GM23248 (cell line): ENCODE measurements around the gene FGGY. TPM values are rescaled to one million over a fixed set of nuclear protein-coding genes. Genes with fewer than 3 reads are reported as not detected.

ENCODE experiments used
- DNase-seq: peaks from one replicate; pipeline ENCODE4 v3.0.0-alpha.2; 2015
- H2AFZ ChIP-seq: fragments of 200-600 bp; sonication (generic); 2 replicates; pipeline ENCODE4 v1.6.1; 2016; ENCODE audit warnings: antibody characterized with exemption
- H3F3A ChIP-seq: fragments of 200-600 bp; sonication (generic); 2 replicates; pipeline ENCODE4 v1.6.1; 2016; ENCODE audit warnings: mild to moderate bottlenecking, antibody characterized with exemption, mixed run types; ENCODE audit not compliant: insufficient read depth
- H3K27ac ChIP-seq: fragments of 200-600 bp; sonication (generic); 2 replicates; pipeline ENCODE4 v1.5.1; 2016; ENCODE audit warnings: mild to moderate bottlenecking
- H3K27me3 ChIP-seq: fragments of 200-600 bp; sonication (generic); replicated peaks from 2 replicates; pipeline ENCODE4 v1.6.1; 2016; ENCODE audit warnings: mild to moderate bottlenecking; ENCODE audit not compliant: insufficient read depth
- H3K36me3 ChIP-seq: fragments of 200-600 bp; sonication (generic); 2 replicates; pipeline ENCODE4 v1.6.1; 2016; ENCODE audit warnings: low read depth, mild to moderate bottlenecking
- H3K4me1 ChIP-seq: fragments of 200-600 bp; sonication (generic); 2 replicates; pipeline ENCODE4 v1.6.1; 2016; ENCODE audit warnings: mild to moderate bottlenecking; ENCODE audit not compliant: insufficient read depth
- H3K4me2 ChIP-seq: fragments of 200-600 bp; sonication (generic); one replicate; pipeline ENCODE4 v1.6.1; 2016; ENCODE audit warnings: mild to moderate bottlenecking; ENCODE audit not compliant: unreplicated experiment
- H3K4me3 ChIP-seq: fragments of 200-600 bp; sonication (generic); 2 replicates; pipeline ENCODE4 v1.5.1; 2016; ENCODE audit warnings: mild to moderate bottlenecking
- H3K79me2 ChIP-seq: fragments of 200-600 bp; sonication (generic); 2 replicates; pipeline ENCODE4 v1.6.1; 2016; ENCODE audit warnings: mild to moderate bottlenecking; ENCODE audit not compliant: insufficient read depth
- H3K9ac ChIP-seq: fragments of 200-600 bp; sonication (generic); 2 replicates; pipeline ENCODE4 v1.6.1; 2016; ENCODE audit warnings: mild to moderate bottlenecking
- H3K9me2 ChIP-seq: fragments of 200-600 bp; sonication (generic); 2 replicates; pipeline ENCODE4 v1.6.1; 2016; ENCODE audit warnings: mixed run types, mild to moderate bottlenecking, moderate library complexity; ENCODE audit not compliant: insufficient read depth
- H3K9me3 ChIP-seq: fragments of 200-600 bp; sonication (generic); one replicate; pipeline ENCODE4 v1.6.1; 2017; ENCODE audit warnings: low read depth
- H4K20me1 ChIP-seq: fragments of 200-600 bp; sonication (generic); 2 replicates; pipeline ENCODE4 v1.6.0; 2016; ENCODE audit not compliant: insufficient read depth
- EZH2 ChIP-seq: fragments of 200-600 bp; sonication (generic); IDR thresholded peaks from 2 replicates; pipeline ENCODE4 v1.6.1; 2018; ENCODE audit warnings: antibody characterized with exemption, mild to moderate bottlenecking; ENCODE audit not compliant: insufficient read depth, poor library complexity, severe bottlenecking
- EZH2phosphoT487 ChIP-seq: fragments of 200-600 bp; sonication (generic); IDR thresholded peaks from 2 replicates; pipeline ENCODE4 v1.6.1; 2018; ENCODE audit warnings: antibody characterized with exemption, moderate library complexity, mild to moderate bottlenecking, low read depth; ENCODE audit not compliant: insufficient read depth
- whole genome bisulfite sequencing, 2 experiments: methylation state at CpG; one replicate each; pipeline ENCODE4 v1.1.6; 2015 to 2017; ENCODE audit warnings: low lambda C conversion rate in 2 of 2, low coverage in 1 of 2; ENCODE audit errors: missing lambda C conversion rate in 2 of 2; 5-methylcytosine and 5-hydroxymethylcytosine counted together
- in situ Hi-C: fragments of 300-500 bp; cut with MboI; formaldehyde crosslinking; loops from 2 replicates; pipeline ENCODE4 v1.15.0; 2020
- polyA plus RNA-seq: library from polyadenylated mRNA; unstranded; fragments of >200 nt; fragmentation: Nextera tagmentation; extraction: Ambion mirVana; gene quantifications from 2 replicates; pipeline ENCODE4 v1.2.1, GENCODE V29; 2016
- total RNA-seq: library from RNA; depleted of rRNA; stranded (reverse); fragments of >200 nt; shearing (Covaris generic); gene quantifications from 2 replicates; pipeline ENCODE4 v1.2.3, GENCODE V29; 2014

Gene FGGY
- total and polyA plus RNA-seq, 2 experiments from 2014 or later: 12.8 to 16.9 TPM

- Histone ChIP-seq H3K27me3 (no peaks in the 10 kb centered on the region), H3F3A (peaks cover 9% of the 10 kb centered on the region), H3K9ac (no peak overlapping the region), H3K9me2 (no peaks in the 10 kb centered on the region), H3K27ac (no peak overlapping the region), H3K9me3 (no peaks in the 10 kb centered on the region), H3K4me3 (no peak overlapping the region), H3K4me2 (no peak overlapping the region), H3K4me1 (peaks cover 10% of the 10 kb centered on the region; the same call in 1 of the 2 replicates), H3K36me3 (no peaks in the 10 kb centered on the region), H2AFZ (no peak overlapping the region), H4K20me1 (no peaks in the 10 kb centered on the region), H3K79me2 (no peaks in the 10 kb centered on the region)
- no peak for TF ChIP-seq EZH2
- in situ Hi-C loops: no loop called here
- 87 to 93% methylated on average over 2 of the region's 2 CpGs for WGBS, 2 experiments
- no peak for DNase-seq
These were observed 181.9 kb downstream of the FGGY start for GRCh38 chr1:59478822-59479221.

- no peaks in the 10 kb centered on the region for H3K27me3 ChIP-seq
- no peak overlapping the region for H3K27ac ChIP-seq
- 94 to 95% methylated on average over 7 of the region's 7 CpGs for WGBS, 2 experiments
These were observed 183.4 kb downstream of the FGGY start for GRCh38 chr1:59480188-59480888.

GRCh38 chr1:59481881-59482505, 185.1 kb downstream of the FGGY start:
- H3K4me1 ChIP-seq: peaks cover 20% of the 10 kb centered on the region
- H3K36me3 ChIP-seq: no peaks in the 10 kb centered on the region
- H3K9ac ChIP-seq: no peak overlapping the region
- no peaks in the 10 kb centered on the region for H3K9me2 ChIP-seq
- 0 out of 2 replicates have a peak overlapping the region, but pooled peaks have one; percentile 8 for H3K27ac ChIP-seq
- in situ Hi-C loops: no loop called here
- whole genome bisulfite sequencing, 2 experiments: 80 to 83% methylated on average over 3 of the region's 3 CpGs
- no peaks in the 10 kb centered on the region for H4K20me1 ChIP-seq
- no peaks in the 10 kb centered on the region for H3K27me3 ChIP-seq
- H3K4me3 ChIP-seq: no peak overlapping the region
- H3K4me2 ChIP-seq: peak overlapping the region; percentile 4
- no peak for TF ChIP-seq EZH2phosphoT487
- TF ChIP-seq EZH2: no peak
- H3K9me3 ChIP-seq: no peaks in the 10 kb centered on the region
- H3K79me2 ChIP-seq: no peaks in the 10 kb centered on the region
- H2AFZ ChIP-seq: no peak overlapping the region
- DNase-seq: peak; percentile 42
- H3F3A ChIP-seq: peaks cover 26% of the 10 kb centered on the region

More at GRCh38 chr1:59480188-59480888, 183.4 kb downstream of the FGGY start:
- Histone ChIP-seq H3K4me1 (peaks cover 18% of the 10 kb centered on the region), H3K4me2 (no peak overlapping the region), H3K79me2 (no peaks in the 10 kb centered on the region), H3K9me3 (no peaks in the 10 kb centered on the region), H4K20me1 (no peaks in the 10 kb centered on the region), H3K36me3 (no peaks in the 10 kb centered on the region), H3K9ac (no peak overlapping the region), H3K9me2 (no peaks in the 10 kb centered on the region), H3K4me3 (no peak overlapping the region), H3F3A (peaks cover 21% of the 10 kb centered on the region), H2AFZ (no peak overlapping the region)
- no peak for DNase-seq
- in situ Hi-C loops: no loop called here
- TF ChIP-seq EZH2phosphoT487: no peak

GRCh38 chr1:59482986-59483385, 186.1 kb downstream of the FGGY start:
- H3K27ac ChIP-seq: no peak overlapping the region
- no peak for DNase-seq
- WGBS, 2 experiments: 100% methylated on average over 1 of the region's 1 CpG
- in situ Hi-C loops: no loop called here
- peaks cover 23% of the 10 kb centered on the region for H3K4me1 ChIP-seq
- no peaks in the 10 kb centered on the region for H3K9me2 ChIP-seq
- no peaks in the 10 kb centered on the region for H3K27me3 ChIP-seq
- H3K9ac ChIP-seq: no peak overlapping the region
- peaks cover 35% of the 10 kb centered on the region for H3F3A ChIP-seq
- no peak overlapping the region for H2AFZ ChIP-seq
- TF ChIP-seq EZH2 (no peak), EZH2phosphoT487 (no peak)
- H3K4me2 ChIP-seq: no peak overlapping the region
- no peak overlapping the region for H3K4me3 ChIP-seq
- H3K79me2 ChIP-seq: no peaks in the 10 kb centered on the region
- no peaks in the 10 kb centered on the region for H4K20me1 ChIP-seq
- no peaks in the 10 kb centered on the region for H3K36me3 ChIP-seq
- no peaks in the 10 kb centered on the region for H3K9me3 ChIP-seq
